T-helper 17 cell (primary cell): ENCODE results near the gene EPB41L2. TPM values are rescaled to one million over a fixed set of nuclear protein-coding genes. Genes with fewer than 3 reads are reported as not detected.

ENCODE experiments used
- ATAC-seq: fragments of 150-1000 bp; cut with Tn5 transposase; 2 replicates; pipeline ENCODE4 v1.10.0; 2021; ENCODE audit warnings: mild to moderate bottlenecking, moderate library complexity
- DNase-seq, 3 donors: peaks; one replicate each; pipeline versions ENCODE4 v3.0.0 to v3.0.0-alpha.2; 2020 to 2021
- H3K9me3 ChIP-seq: one replicate; pipeline ENCODE4 v1.7.0; 2013; ENCODE audit warnings: low read length, mild to moderate bottlenecking; ENCODE audit not compliant: control insufficient read depth, poor library complexity, severe bottlenecking
- H3K27ac Mint-ChIP-seq: one replicate; pipeline ENCODE4 v1.8.0; 2022; ENCODE audit warnings: mild to moderate bottlenecking, moderate library complexity, mixed read lengths
- H3K27me3 Mint-ChIP-seq: one replicate; pipeline ENCODE4 v1.8.0; 2022; ENCODE audit warnings: mixed read lengths
- H3K36me3 Mint-ChIP-seq: one replicate; pipeline ENCODE4 v1.8.0; 2022; ENCODE audit warnings: low read depth, mixed read lengths
- H3K4me1 Mint-ChIP-seq: one replicate; pipeline ENCODE4 v1.8.0; 2022; ENCODE audit warnings: mild to moderate bottlenecking, mixed read lengths
- H3K4me3 Mint-ChIP-seq: one replicate; pipeline ENCODE4 v1.8.0; 2022; ENCODE audit warnings: mild to moderate bottlenecking, moderate library complexity, mixed read lengths
- total RNA-seq, 4 donors: library from RNA in 2 of 4; stranded (reverse) in 2 of 4; gene quantifications; one replicate each; pipeline ENCODE4 v1.2.3 and lab custom pipeline; 2022 to 2026

Gene EPB41L2
- total RNA-seq, 2 donors from 2014 or later, result 14.0 to 20.5 TPM

DNA sequence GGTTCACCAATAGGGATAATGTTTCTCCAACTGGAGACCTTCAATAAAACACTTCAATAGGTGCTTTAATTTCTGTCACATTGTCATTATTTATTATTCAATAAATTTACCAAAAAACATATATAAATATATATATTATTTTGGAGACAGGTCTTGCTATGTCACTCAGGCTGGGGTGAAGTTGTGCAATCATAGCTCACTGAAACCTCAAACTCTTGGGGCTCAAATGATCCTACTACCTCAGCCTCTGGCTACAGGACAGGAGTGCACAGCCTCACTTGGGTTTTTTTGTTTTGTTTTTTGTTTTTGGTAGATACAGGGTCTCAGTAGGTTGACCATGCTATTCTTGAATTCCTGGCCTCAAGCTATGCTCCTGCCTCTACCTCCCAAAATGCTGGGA lies 226.0 kb downstream of the EPB41L2 start:
- H3K27me3 Mint-ChIP-seq, result no peaks in the 10 kb centered on the region
- peaks cover 3% of the 10 kb centered on the region for H3K36me3 Mint-ChIP-seq
- ATAC-seq (no peak), DNase-seq (no peak)
- H3K4me1 Mint-ChIP-seq, result peaks cover 3% of the 10 kb centered on the region
- no peak overlapping the region for H3K27ac Mint-ChIP-seq
- no peak overlapping the region for H3K4me3 Mint-ChIP-seq
- H3K9me3 ChIP-seq, result no peaks in the 10 kb centered on the region

DNA sequence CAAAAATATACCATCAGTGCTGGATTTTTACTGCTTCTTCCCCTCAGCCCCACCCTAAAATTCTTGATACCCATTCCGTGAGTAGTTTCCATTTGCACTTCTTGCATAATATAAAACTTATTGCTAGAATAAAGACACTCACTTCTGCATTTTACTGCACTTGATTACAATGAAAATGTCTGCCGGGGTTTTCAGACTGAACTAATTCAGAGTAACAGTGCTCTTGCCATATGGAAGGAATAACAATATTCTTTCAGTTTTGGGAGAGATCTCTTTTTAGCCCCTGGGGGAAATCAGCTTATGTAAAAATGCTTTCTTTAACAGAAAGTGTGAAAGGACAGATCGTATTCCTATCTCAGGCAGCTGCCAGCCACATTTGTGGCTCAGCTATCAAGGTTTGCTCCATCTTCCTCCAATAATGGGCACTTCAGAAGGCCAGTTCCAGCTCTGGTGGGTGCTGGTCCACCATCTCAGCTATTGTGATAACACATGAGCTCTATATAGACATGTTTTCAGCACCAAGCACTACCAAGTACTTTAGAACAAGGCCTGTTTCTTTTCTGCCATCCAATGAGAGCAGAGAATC lies 226.9 kb downstream of the EPB41L2 start:
- DNase-seq, result no peak
- no peak overlapping the region for H3K27ac Mint-ChIP-seq
- no peaks in the 10 kb centered on the region for H3K9me3 ChIP-seq
- ATAC-seq, result no peak
- H3K4me1 Mint-ChIP-seq, result peaks cover 3% of the 10 kb centered on the region
- peaks cover 4% of the 10 kb centered on the region for H3K27me3 Mint-ChIP-seq
- peaks cover 3% of the 10 kb centered on the region for H3K36me3 Mint-ChIP-seq
- H3K4me3 Mint-ChIP-seq, result no peak overlapping the region

DNA sequence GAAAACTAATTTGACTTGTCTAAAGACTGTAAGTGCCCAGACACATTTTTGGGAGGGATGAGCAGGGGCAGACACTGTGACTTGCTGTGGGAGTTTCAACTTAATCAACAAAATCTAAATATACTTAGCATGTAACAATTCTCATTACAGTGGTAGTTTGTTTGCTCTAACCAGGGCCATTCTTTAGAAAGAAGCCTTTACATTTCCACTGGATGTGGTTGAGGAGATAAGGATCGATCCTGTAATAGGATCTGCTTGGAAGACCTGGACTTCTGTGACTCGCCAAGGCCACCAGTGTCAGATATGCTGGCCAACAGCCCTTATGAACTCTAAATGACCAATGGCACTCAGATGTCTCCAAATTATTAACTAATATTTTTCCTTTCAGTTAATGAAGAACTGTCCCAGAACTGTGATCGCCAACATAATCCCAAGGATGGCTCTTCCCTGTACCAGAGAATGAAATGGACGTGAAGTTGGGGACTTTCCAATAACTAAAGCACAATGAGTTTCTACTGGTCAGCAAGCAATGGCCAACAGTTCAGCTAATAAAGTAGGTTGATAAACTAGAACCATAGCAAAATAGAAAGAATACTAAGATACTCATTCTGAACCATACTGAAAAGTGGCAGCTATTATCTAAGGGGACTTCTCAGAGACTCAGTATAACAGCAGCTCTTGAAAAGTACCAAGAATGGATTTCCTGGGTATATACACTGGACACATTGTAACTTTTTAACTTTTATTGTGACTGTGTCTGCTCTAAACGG lies 228.4 kb downstream of the EPB41L2 start:
- no peak for DNase-seq
- no peaks in the 10 kb centered on the region for H3K4me1 Mint-ChIP-seq
- peaks cover 7% of the 10 kb centered on the region for H3K27me3 Mint-ChIP-seq
- ATAC-seq, result no peak
- H3K4me3 Mint-ChIP-seq, result no peak overlapping the region
- H3K9me3 ChIP-seq, result no peaks in the 10 kb centered on the region
- peak overlapping the region; percentile 19 for H3K27ac Mint-ChIP-seq
- no peaks in the 10 kb centered on the region for H3K36me3 Mint-ChIP-seq

DNA sequence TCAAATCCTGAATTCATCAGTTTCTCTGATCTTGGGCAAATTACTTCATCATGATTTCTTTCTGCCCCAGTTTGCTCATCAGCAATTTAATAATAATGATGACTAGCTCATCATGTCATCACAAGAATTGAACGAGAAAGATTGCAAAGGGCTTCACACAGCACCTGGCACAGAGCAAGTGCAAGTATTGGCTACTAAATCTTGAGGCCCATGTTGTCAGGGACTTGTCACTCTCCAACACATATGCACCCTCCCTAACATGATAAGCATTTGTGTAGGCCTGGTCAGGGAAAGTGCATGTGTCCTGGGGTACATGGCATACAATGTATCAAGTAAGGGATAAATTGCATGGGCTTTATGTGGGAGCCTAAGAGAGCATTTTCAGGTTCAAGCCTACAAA lies 229.5 kb downstream of the EPB41L2 start:
- Mint-ChIP-seq H3K4me3 (no peak overlapping the region), H3K4me1 (no peaks in the 10 kb centered on the region), H3K27ac (no peak overlapping the region), H3K27me3 (peaks cover 7% of the 10 kb centered on the region), H3K36me3 (no peaks in the 10 kb centered on the region)
- ATAC-seq (no peak), DNase-seq (no peak)
- no peaks in the 10 kb centered on the region for H3K9me3 ChIP-seq

GRCh38 chr6:130831607-130832006 lies 231.4 kb downstream of the EPB41L2 start:
- peaks cover 7% of the 10 kb centered on the region for H3K27me3 Mint-ChIP-seq
- no peak for ATAC-seq
- H3K36me3 Mint-ChIP-seq, result no peaks in the 10 kb centered on the region

GRCh38 chr6:130829333-130829910 lies 233.6 kb downstream of the EPB41L2 start:
- DNase-seq, result no peak
- peaks cover 2% of the 10 kb centered on the region for H3K4me1 Mint-ChIP-seq
- H3K27ac Mint-ChIP-seq, result no peak overlapping the region
- no peak overlapping the region for H3K4me3 Mint-ChIP-seq
- no peak for ATAC-seq
- H3K27me3 Mint-ChIP-seq, result peaks cover 7% of the 10 kb centered on the region
- no peaks in the 10 kb centered on the region for H3K9me3 ChIP-seq
- H3K36me3 Mint-ChIP-seq, result no peaks in the 10 kb centered on the region

More at GRCh38 chr6:130831607-130832006, 231.4 kb downstream of the EPB41L2 start:
- no peaks in the 10 kb centered on the region for H3K9me3 ChIP-seq
- Mint-ChIP-seq H3K4me1 (no peaks in the 10 kb centered on the region), H3K4me3 (no peak overlapping the region), H3K27ac (no peak overlapping the region)
- DNase-seq, result no peak

- no peaks in the 10 kb centered on the region for H3K36me3 Mint-ChIP-seq
- no peaks in the 10 kb centered on the region for H3K9me3 ChIP-seq
- H3K4me3 Mint-ChIP-seq, result no peak within 1 kb of the TSS
- peaks cover 7% of the 10 kb centered on the region for H3K27me3 Mint-ChIP-seq
- no peak within 1 kb of the TSS for H3K27ac Mint-ChIP-seq
- H3K4me1 Mint-ChIP-seq, result peaks cover 2% of the 10 kb centered on the region
- no peak for DNase-seq
- no peak for ATAC-seq
Observed at GRCh38 chr6:130827247-130828149, 235.5 kb downstream of the EPB41L2 start, which contains the start of gene SMLR1. Gene SMLR1 (plus strand): TSS chr6:130827406. CDS start chr6:130827414, 8 bp downstream.

- H3K27me3 Mint-ChIP-seq, result peaks cover 7% of the 10 kb centered on the region
- H3K4me3 Mint-ChIP-seq, result no peak overlapping the region
- no peaks in the 10 kb centered on the region for H3K9me3 ChIP-seq
- peaks cover 2% of the 10 kb centered on the region for H3K4me1 Mint-ChIP-seq
- no peak for DNase-seq
- no peaks in the 10 kb centered on the region for H3K36me3 Mint-ChIP-seq
- no peak overlapping the region for H3K27ac Mint-ChIP-seq
- ATAC-seq, result no peak
Observed at GRCh38 chr6:130826442-130827246, 236.4 kb downstream of the EPB41L2 start.

- Mint-ChIP-seq H3K27ac (no peak overlapping the region), H3K4me1 (peaks cover 2% of the 10 kb centered on the region)
- DNase-seq, result no peak
Observed at GRCh38 chr6:130825772-130826441, 237.1 kb downstream of the EPB41L2 start.

DNA sequence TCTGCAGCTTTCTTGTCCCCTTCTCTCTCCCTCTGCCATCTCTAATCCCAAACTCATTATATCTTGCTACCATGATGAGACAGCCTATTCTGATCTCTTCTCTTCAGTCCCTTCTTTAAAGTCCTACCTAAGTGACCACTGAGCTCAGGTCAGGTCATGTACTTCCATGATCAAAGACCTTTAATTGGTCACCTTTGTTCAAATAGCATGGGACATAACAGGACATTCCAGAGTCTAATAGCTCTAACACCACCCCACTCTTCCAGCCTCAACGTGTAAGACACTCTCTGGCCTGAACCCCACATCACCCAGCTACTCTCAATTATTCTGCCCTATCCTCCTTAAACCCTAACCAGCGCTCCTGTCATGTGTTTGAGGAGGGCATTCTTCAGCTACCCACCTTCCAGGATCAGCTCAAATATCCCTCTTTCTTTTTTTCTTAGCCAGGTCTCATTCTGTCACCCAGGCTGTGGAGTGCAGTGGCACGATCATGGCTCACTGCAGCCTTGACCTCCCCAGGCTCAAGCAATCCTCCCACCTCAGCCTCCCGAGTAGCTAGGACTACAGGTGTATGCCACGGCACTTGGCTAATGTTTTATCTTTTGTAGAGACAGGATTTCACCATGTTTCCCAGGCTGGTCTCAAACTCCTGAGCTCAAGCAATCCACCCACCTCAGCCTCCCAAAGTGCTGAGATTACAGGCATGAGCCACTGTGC lies 237.9 kb downstream of the EPB41L2 start:
- ATAC-seq (no peak), DNase-seq (no peak)
- no peak overlapping the region for H3K27ac Mint-ChIP-seq
- no peaks in the 10 kb centered on the region for H3K27me3 Mint-ChIP-seq
- H3K4me1 Mint-ChIP-seq, result peaks cover 2% of the 10 kb centered on the region
- no peaks in the 10 kb centered on the region for H3K9me3 ChIP-seq
- H3K36me3 Mint-ChIP-seq, result no peaks in the 10 kb centered on the region
- no peak overlapping the region for H3K4me3 Mint-ChIP-seq

More at GRCh38 chr6:130825772-130826441, 237.1 kb downstream of the EPB41L2 start:
- Mint-ChIP-seq H3K4me3 (no peak overlapping the region), H3K36me3 (no peaks in the 10 kb centered on the region), H3K27me3 (peaks cover under 1% of the 10 kb centered on the region)
- no peak for ATAC-seq
- H3K9me3 ChIP-seq, result no peaks in the 10 kb centered on the region

DNA sequence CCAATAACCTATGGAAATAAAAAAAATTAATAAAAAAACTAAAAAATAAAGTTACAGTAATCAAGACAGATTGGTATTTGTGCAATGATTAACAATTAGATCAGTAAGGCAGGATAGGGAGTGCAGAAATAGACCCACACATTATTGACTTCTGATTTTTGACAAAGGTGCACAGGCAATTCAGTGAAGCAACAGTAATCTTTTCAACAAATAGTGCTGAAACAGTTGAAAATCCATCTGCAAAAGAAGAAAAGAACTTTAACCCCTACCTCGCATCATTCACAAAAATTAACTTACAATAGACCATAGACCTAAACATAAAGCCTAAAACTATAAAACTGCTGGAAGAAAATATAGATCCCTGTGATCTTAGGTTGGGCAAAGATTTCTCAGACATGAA lies 240.3 kb downstream of the EPB41L2 start:
- Mint-ChIP-seq H3K4me3 (no peak overlapping the region), H3K27ac (no peak overlapping the region), H3K36me3 (peaks cover under 1% of the 10 kb centered on the region), H3K4me1 (peaks cover 2% of the 10 kb centered on the region), H3K27me3 (no peaks in the 10 kb centered on the region)
- no peaks in the 10 kb centered on the region for H3K9me3 ChIP-seq
- DNase-seq (no peak), ATAC-seq (no peak)
